Measurements from ENCODE around the gene NPFFR1. TPM values are rescaled to one million over a fixed set of nuclear protein-coding genes. Genes with fewer than 3 reads are reported as not detected.
A peak's percentile ranks its signal among the peaks of the same experiment; 100 is the strongest.

Gene NPFFR1
- total RNA-seq, 1 experiment from 2014 or later = 0.05 TPM

GRCh38 chr10:70328967-70329366 is 45.2 kb upstream of the NPFFR1 start:
- in situ Hi-C loops (cut with HindIII; ENCODE audit: low pct_unique_long_range_greater_than_20kb, low sequenced_read_pairs) = no loop called here
- H3K27ac ChIP-seq (ENCODE audit: low read length) = no peak overlapping the region
- TF ChIP-seq CTCF (IDR thresholded peaks at IDR 0.05) (no peak), TCF7L2 (IDR thresholded peaks at IDR 0.05; ENCODE audit: low read depth, low read length) (no peak), SIN3A (IDR thresholded peaks at IDR 0.05; ENCODE audit: borderline replicate concordance, insufficient read depth, low read depth, low read length) (no peak), POLR2AphosphoS5 (IDR thresholded peaks at IDR 0.05; ENCODE audit: low read depth, low read length) (no peak), REST (IDR thresholded peaks at IDR 0.05; ENCODE audit: insufficient read depth in 1 of 2, low read depth in 2 of 2, low read length in 1 of 2) (no peak)
- intact Hi-C loops (cut with micrococcal nuclease; ENCODE audit: unreplicated experiment) = no loop called here
- no TSS peak for BruUV-seq (replicated peaks)
- ChIA-PET POLR2A (no interaction called here), CTCF (no interaction called here)
- H3K36me3 ChIP-seq (ENCODE audit: control insufficient read depth, insufficient read depth, low read length) = no peaks in the 10 kb centered on the region
- H3K27me3 ChIP-seq (ENCODE audit: control insufficient read depth, insufficient read depth, low read length) = no peaks in the 10 kb centered on the region
- H3K9me3 ChIP-seq (ENCODE audit: control insufficient read depth, insufficient read depth, low read depth, low read length) = no peaks in the 10 kb centered on the region; the same call in 1 of the 2 replicates
- DNase-seq (ENCODE audit: low read depth, low spot score) (no peak), ATAC-seq (no peak)
- no peak overlapping the region for H3K4me3 ChIP-seq (ENCODE audit: low read depth in 2 of 2, low read length in 2 of 2)
- peaks cover 3% of the 10 kb centered on the region; the same call in 1 of the 2 replicates for H3K4me1 ChIP-seq (ENCODE audit: control insufficient read depth, insufficient read depth, low read length)

- no peak for DNase-seq (ENCODE audit: low read depth, low spot score)
- Histone ChIP-seq H3K4me1 (ENCODE audit: control insufficient read depth, insufficient read depth, low read length) (peaks cover 3% of the 10 kb centered on the region; the same call in 1 of the 2 replicates), H3K27ac (ENCODE audit: low read length) (no peak overlapping the region), H3K27me3 (ENCODE audit: control insufficient read depth, insufficient read depth, low read length) (no peaks in the 10 kb centered on the region), H3K4me3 (ENCODE audit: low read depth in 2 of 2, low read length in 2 of 2) (no peak overlapping the region), H3K36me3 (ENCODE audit: control insufficient read depth, insufficient read depth, low read length) (no peaks in the 10 kb centered on the region), H3K9me3 (ENCODE audit: control insufficient read depth, insufficient read depth, low read depth, low read length) (no peaks in the 10 kb centered on the region; the same call in 1 of the 2 replicates)
- POLR2A ChIA-PET = no interaction called here
- CTCF ChIA-PET = no interaction called here
- TF ChIP-seq CTCF (IDR thresholded peaks at IDR 0.05) (no peak), SIN3A (IDR thresholded peaks at IDR 0.05; ENCODE audit: borderline replicate concordance, insufficient read depth, low read depth, low read length) (no peak), REST (IDR thresholded peaks at IDR 0.05; ENCODE audit: insufficient read depth in 1 of 2, low read depth in 2 of 2, low read length in 1 of 2) (no peak), POLR2AphosphoS5 (IDR thresholded peaks at IDR 0.05; ENCODE audit: low read depth, low read length) (no peak), TCF7L2 (IDR thresholded peaks at IDR 0.05; ENCODE audit: low read depth, low read length) (no peak)
- BruUV-seq (replicated peaks) = TSS peak; percentile 79
- in situ Hi-C loops (cut with HindIII; ENCODE audit: low pct_unique_long_range_greater_than_20kb, low sequenced_read_pairs) (no loop called here), intact Hi-C loops (cut with micrococcal nuclease; ENCODE audit: unreplicated experiment) (no loop called here)
- no peak for ATAC-seq
Measured at GRCh38 chr10:70328018-70328417, 44.2 kb upstream of the NPFFR1 start.

Measured in Panc1 (cell line).